GM21381 (cell line): ENCODE data around the gene CDH8.

Source experiments
- ATAC-seq: cut with Tn5 transposase; IDR thresholded peaks from one replicate; pipeline ENCODE4 v1.9.1; 2021; ENCODE audit warnings: mild to moderate bottlenecking, moderate library complexity; ENCODE audit not compliant: unreplicated experiment

The CDH8 gene

GRCh38 chr16:62033065-62033464 is 3.2 kb downstream of the CDH8 start:
- ATAC-seq, result no peak

GRCh38 chr16:62029947-62030346 is 6.3 kb downstream of the CDH8 start:
- ATAC-seq, result no peak

GRCh38 chr16:62022688-62023087 is 13.6 kb downstream of the CDH8 start:
- no peak for ATAC-seq

- ATAC-seq, result no peak
These were observed 15.1 kb downstream of the CDH8 start for GRCh38 chr16:62021161-62021581.

- no peak for ATAC-seq
These were observed 15.6 kb downstream of the CDH8 start for GRCh38 chr16:62020681-62021080.

GRCh38 chr16:62019851-62020250 is 16.4 kb downstream of the CDH8 start:
- ATAC-seq, result no peak

- ATAC-seq, result no peak
These were observed 17.8 kb downstream of the CDH8 start for GRCh38 chr16:62018301-62019060.

GRCh38 chr16:62014319-62014923 is 21.8 kb downstream of the CDH8 start:
- ATAC-seq, result no peak

- no peak for ATAC-seq
These were observed 26.1 kb downstream of the CDH8 start for GRCh38 chr16:62010186-62010585.

GRCh38 chr16:61998460-61998859 is 37.8 kb downstream of the CDH8 start:
- ATAC-seq, result no peak

GRCh38 chr16:61993108-61993507 is 43.1 kb downstream of the CDH8 start:
- ATAC-seq, result no peak

GRCh38 chr16:61987474-61988012 is 48.7 kb downstream of the CDH8 start:
- no peak for ATAC-seq

GRCh38 chr16:61969077-61969382 is 67.2 kb downstream of the CDH8 start:
- no peak for ATAC-seq

GRCh38 chr16:61968242-61969076 is 67.8 kb downstream of the CDH8 start:
- no peak for ATAC-seq

- ATAC-seq, result no peak
These were observed 79.0 kb downstream of the CDH8 start for GRCh38 chr16:61957075-61957855.

- ATAC-seq, result no peak
These were observed 83.4 kb downstream of the CDH8 start for GRCh38 chr16:61952841-61953240.

GRCh38 chr16:61948414-61948813 is 87.8 kb downstream of the CDH8 start:
- ATAC-seq, result no peak

GRCh38 chr16:61946019-61946418 is 90.2 kb downstream of the CDH8 start:
- no peak for ATAC-seq

GRCh38 chr16:61945511-61945910 is 90.7 kb downstream of the CDH8 start:
- ATAC-seq, result no peak

- no peak for ATAC-seq
These were observed 92.2 kb downstream of the CDH8 start for GRCh38 chr16:61944004-61944403.

- no peak for ATAC-seq
These were observed 95.6 kb downstream of the CDH8 start for GRCh38 chr16:61940611-61941010.
